ENCODE measurements around the gene RANBP2. TPM values are rescaled to one million over a fixed set of nuclear protein-coding genes. Genes with fewer than 3 reads are reported as not detected.

Gene RANBP2
- total RNA-seq, 1 experiment from 2014 or later: 69.5 TPM

DNA sequence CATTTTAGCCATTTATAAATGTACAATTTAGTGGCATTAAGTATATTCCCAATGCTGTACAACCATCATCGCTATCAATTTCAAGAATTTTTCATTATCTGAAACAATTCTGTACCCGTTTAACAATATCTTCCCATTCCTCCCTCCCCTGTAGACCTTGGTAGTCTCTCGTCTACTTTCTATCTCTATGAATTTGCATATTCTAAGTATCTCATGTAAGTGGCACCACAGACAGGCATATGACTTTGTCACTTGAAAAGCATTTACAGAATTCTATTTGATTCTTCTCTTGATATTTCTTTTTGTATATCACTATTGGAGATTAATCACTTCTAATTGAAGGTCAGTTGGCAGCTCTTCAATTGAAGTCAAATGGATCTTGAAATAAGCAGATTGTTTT, 115.3 kb downstream of the RANBP2 start:
- BruUV-seq (replicated peaks): no TSS peak
- DNase-seq (ENCODE audit: low read depth, low spot score) (no peak), ATAC-seq (no peak)
- Histone ChIP-seq H3K4me2 (ENCODE audit: low read length) (no peak overlapping the region), H3K4me1 (ENCODE audit: control insufficient read depth in 1 of 2, insufficient read depth in 2 of 2, low read length in 2 of 2) (no peaks in the 10 kb centered on the region), H3K9me2 (ENCODE audit: insufficient read depth) (no peaks in the 10 kb centered on the region), H3K27me3 (ENCODE audit: insufficient read depth, low read length) (no peaks in the 10 kb centered on the region), H3K79me2 (ENCODE audit: insufficient read depth, low read length) (no peaks in the 10 kb centered on the region), H3K27ac (ENCODE audit: low read depth, low read length) (no peak overlapping the region), H3K9ac (ENCODE audit: low read length) (no peak overlapping the region), H2AFZ (ENCODE audit: low read depth, low read length, poor library complexity, severe bottlenecking) (no peak overlapping the region), H3K36me3 (ENCODE audit: control insufficient read depth in 1 of 2, insufficient read depth in 2 of 2, low read length in 2 of 2) (no peaks in the 10 kb centered on the region), H4K20me1 (ENCODE audit: insufficient read depth) (no peaks in the 10 kb centered on the region), H3K4me3 (replicated peaks in 1 of 2; ENCODE audit: low read depth in 1 of 2, low read length in 2 of 2) (no peak overlapping the region), H3K9me3 (ENCODE audit: control insufficient read depth in 1 of 2, insufficient read depth in 1 of 2, low read depth in 1 of 2, low read length in 2 of 2) (no peaks in the 10 kb centered on the region)
- ChIA-PET RAD21 (ENCODE audit: low non-redundant PET in 1 of 2, low total read pairs in 2 of 2, uncharacterized antibody in 2 of 2, unreplicated experiment in 2 of 2) (no interaction called here), CTCF (no interaction called here), POLR2A (no interaction called here)
- TF ChIP-seq ZNF274 (IDR thresholded peaks at IDR 0.05; ENCODE audit: low read depth, low read length) (no peak), TCF7L2 (IDR thresholded peaks at IDR 0.05; ENCODE audit: borderline replicate concordance, extremely low read depth, insufficient read depth, insufficient read length) (no peak), EZH2 (IDR thresholded peaks at IDR 0.05) (no peak), ELF1 (IDR thresholded peaks at IDR 0.05; ENCODE audit: borderline replicate concordance, low read depth) (no peak), POLR2A (IDR thresholded peaks at IDR 0.05; ENCODE audit: borderline replicate concordance, extremely low read depth, insufficient read depth, insufficient read length) (no peak), YY1 (IDR thresholded peaks at IDR 0.05; ENCODE audit: extremely low read depth, insufficient replicate concordance, low read depth, low read length) (no peak)
- TF ChIP-seq, protein P1, sequence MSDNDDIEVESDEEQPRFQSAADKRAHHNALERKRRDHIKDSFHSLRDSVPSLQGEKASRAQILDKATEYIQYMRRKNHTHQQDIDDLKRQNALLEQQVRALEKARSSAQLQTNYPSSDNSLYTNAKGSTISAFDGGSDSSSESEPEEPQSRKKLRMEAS (IDR thresholded peaks at IDR 0.05): no peak
- TF ChIP-seq, protein P2, sequence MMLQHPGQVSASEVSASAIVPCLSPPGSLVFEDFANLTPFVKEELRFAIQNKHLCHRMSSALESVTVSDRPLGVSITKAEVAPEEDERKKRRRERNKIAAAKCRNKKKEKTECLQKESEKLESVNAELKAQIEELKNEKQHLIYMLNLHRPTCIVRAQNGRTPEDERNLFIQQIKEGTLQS (IDR thresholded peaks at IDR 0.05): no peak
- TF ChIP-seq, protein P3, sequence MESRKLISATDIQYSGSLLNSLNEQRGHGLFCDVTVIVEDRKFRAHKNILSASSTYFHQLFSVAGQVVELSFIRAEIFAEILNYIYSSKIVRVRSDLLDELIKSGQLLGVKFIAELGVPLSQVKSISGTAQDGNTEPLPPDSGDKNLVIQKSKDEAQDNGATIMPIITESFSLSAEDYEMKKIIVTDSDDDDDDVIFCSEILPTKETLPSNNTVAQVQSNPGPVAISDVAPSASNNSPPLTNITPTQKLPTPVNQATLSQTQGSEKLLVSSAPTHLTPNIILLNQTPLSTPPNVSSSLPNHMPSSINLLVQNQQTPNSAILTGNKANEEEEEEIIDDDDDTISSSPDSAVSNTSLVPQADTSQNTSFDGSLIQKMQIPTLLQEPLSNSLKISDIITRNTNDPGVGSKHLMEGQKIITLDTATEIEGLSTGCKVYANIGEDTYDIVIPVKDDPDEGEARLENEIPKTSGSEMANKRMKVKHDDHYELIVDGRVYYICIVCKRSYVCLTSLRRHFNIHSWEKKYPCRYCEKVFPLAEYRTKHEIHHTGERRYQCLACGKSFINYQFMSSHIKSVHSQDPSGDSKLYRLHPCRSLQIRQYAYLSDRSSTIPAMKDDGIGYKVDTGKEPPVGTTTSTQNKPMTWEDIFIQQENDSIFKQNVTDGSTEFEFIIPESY (IDR thresholded peaks at IDR 0.05; ENCODE audit: extremely low read depth, insufficient replicate concordance, low read length): no peak
- intact Hi-C loops (cut with micrococcal nuclease): no loop called here
